HCT116 (cell line): ENCODE results near the gene THYN1.

Experiments
- CBX3 ChIP-seq: IDR thresholded peaks from 2 replicates; pipeline ENCODE4 v1.6.1; 2012; ENCODE audit warnings: low read depth
- CEBPB ChIP-seq: IDR thresholded peaks from 2 replicates; pipeline ENCODE4 v1.6.1; 2012; ENCODE audit warnings: low read depth
- CTCF ChIP-seq, 3 experiments: fragments of 200-600 bp in 1 of 3; sonication (generic) in 1 of 3; IDR thresholded peaks in 2 of 3; conservative IDR thresholded peaks in 1 of 3; 2 replicates each; pipeline ENCODE4 v1.5.1; 2012 to 2017; ENCODE audit warnings: low read depth in 2 of 3, low read length in 2 of 3, antibody characterized with exemption in 1 of 3, borderline replicate concordance in 1 of 3, control low read depth in 1 of 3, mild to moderate bottlenecking in 1 of 3, mixed read lengths in 1 of 3, mixed run types in 1 of 3, moderate library complexity in 1 of 3; ENCODE audit not compliant: insufficient read depth in 1 of 3
- EZH2phosphoT487 ChIP-seq: fragments of 200-600 bp; IDR thresholded peaks from 2 replicates; pipeline ENCODE4 v1.6.1; 2018; ENCODE audit warnings: antibody characterized with exemption, borderline replicate concordance
- JUND ChIP-seq: IDR thresholded peaks from 2 replicates; pipeline ENCODE4 v1.6.1; 2012
- POLR2A ChIP-seq: IDR thresholded peaks from 2 replicates; pipeline ENCODE4 v1.7.0; 2011; ENCODE audit warnings: borderline replicate concordance; ENCODE audit not compliant: insufficient read depth, insufficient read length; ENCODE audit errors: extremely low read depth
- POLR2AphosphoS5 ChIP-seq: IDR thresholded peaks from 2 replicates; pipeline ENCODE4 v1.6.1; 2011; ENCODE audit warnings: mild to moderate bottlenecking, low read depth, low read length, moderate library complexity
- SIN3A ChIP-seq: IDR thresholded peaks from 2 replicates; pipeline ENCODE4 v1.6.1; 2012; ENCODE audit warnings: low read depth
- SP1 ChIP-seq: IDR thresholded peaks from 2 replicates; pipeline ENCODE4 v1.6.1; 2012; ENCODE audit warnings: low read depth
- ZNF274 ChIP-seq: fragments of 200-500 bp; sonication (Bioruptor generic); IDR thresholded peaks from 2 replicates; pipeline ENCODE4 v1.6.1; 2014; ENCODE audit warnings: mild to moderate bottlenecking, low read depth, low read length, inconsistent platforms

GRCh38 chr11:134267461-134267860 is 14.3 kb upstream of the THYN1 start:
- TF ChIP-seq ZNF274 (no peak), SP1 (no peak), CTCF (IDR thresholded peaks at IDR 0.05 in 2 of 3, conservative IDR thresholded peaks at IDR 0.05 in 1 of 3; ENCODE audit: borderline replicate concordance in 1 of 3, insufficient read depth in 1 of 3, low read depth in 2 of 3, low read length in 2 of 3) (no peak), SIN3A (no peak), POLR2A (no peak), CEBPB (no peak), CBX3 (no peak), POLR2AphosphoS5 (no peak), JUND (no peak), EZH2phosphoT487 (no peak)
